NCI-H524 (cell line): ENCODE measurements around the gene STARD5.

ENCODE experiments used
- DNase-seq, 2 experiments: peaks; one replicate each; lab custom pipeline; 2025; lab: John Stamatoyannopoulos, UW

The STARD5 gene

DNA sequence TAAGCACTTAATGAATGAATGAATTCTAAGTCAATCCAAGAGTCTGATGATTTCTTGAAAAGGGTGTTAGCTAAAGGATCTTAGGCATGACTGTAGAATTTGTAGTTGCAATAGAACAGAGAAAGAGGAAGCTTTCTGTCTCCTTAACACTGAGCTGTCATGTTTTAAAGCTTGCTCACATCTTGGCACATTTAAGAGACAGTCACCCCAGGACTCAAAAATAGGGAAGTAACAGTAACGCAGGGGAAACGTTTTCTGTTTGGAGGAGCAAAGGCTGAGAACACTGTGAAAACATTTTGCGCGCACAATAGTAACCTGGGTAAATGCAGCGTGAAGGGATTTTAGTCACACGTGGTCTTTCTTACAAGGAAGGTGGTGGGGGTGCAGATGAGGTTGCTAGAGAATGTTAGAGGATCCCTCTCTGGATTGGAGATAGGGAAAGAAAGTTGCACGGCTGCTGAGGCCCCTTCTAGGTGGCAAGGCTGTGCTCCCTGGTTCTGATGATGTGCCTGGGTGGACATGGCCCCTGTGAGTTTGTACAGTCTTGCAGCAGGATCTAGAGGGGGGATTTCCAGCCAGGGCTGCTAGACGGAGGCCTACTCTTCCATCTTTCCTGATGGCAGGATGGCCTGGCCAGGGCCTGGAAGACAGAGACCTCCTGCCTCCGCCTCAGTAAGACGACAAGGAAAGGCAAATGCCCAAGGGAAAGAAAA lies 12.0 kb downstream of the STARD5 start:
- DNase-seq, result no peak

DNA sequence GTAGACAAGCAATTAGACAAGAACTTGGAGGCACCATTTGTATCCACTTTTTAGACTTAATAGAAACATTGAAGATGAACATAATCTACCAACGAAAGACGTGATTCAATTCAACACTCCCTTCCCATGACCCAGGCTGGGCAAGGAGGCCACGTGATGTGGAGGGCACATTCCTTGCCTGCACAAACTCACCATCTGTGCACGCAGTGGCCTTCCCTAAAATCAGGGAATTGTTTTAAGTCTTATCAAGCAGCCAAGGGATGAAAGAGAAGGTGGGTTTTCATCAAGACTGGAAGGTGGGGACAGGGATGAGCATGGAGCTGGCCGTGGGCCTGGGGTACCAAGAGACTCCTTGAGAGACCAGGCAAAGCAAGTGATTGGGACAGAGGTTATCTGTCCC lies 13.5 kb downstream of the STARD5 start:
- no peak for DNase-seq

DNA sequence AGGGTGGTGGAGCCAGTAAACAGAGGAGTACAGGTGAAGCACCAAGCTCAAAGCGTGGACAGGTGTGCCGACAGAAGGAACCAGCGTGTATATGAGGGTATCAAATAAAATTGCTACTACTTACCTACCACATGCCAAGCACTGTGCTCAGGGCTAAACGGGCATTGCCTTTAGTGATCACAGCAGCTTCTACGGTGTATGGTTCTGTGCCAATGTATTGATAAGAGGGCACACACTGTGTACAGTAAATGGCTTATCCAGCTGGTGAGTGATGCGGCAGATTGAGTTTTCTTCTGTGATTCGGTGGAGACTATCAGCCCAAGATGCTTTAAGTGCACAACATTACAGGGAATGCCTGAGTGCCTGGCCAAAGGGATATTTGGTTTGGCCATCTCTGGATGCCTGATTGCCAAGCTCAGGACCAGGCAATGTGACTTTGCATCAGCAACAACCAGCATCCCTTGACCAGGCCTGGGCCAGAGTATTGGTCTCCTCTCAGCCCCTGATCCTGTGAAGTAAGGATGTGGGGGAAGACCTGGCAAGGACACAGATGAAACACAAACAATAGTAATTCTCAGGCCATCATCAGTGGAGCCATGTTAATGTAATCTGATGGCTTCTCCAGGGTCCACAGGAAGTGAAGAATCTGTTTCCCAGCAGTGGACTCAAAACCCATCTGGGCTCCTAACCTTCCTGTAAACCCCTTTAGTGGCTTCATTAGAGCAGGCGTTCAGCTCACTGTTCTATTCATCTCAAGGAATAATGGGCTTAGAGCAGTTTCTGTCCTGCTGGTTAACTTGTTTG lies 14.1 kb downstream of the STARD5 start:
- DNase-seq, result no peak

DNA sequence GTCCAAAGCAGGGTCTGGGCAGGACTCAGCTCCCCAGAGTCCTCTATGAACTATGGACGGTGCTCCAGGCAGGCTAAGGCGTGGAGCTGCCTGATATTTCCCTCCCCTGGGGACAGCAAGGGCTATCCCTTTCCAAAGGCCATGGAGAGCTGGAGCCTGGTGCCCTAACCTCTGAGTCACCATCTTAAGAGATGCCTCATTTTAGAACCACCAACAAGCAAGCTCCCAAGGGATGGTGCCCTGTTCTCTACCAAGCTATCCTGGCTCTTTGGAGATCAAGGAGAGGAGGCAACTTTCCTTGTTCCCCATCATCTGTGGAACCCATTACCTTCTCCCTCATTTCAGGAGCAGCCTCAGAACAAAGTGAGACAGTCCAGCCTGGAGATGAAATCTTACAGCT lies 15.7 kb downstream of the STARD5 start:
- DNase-seq, result no peak

DNA sequence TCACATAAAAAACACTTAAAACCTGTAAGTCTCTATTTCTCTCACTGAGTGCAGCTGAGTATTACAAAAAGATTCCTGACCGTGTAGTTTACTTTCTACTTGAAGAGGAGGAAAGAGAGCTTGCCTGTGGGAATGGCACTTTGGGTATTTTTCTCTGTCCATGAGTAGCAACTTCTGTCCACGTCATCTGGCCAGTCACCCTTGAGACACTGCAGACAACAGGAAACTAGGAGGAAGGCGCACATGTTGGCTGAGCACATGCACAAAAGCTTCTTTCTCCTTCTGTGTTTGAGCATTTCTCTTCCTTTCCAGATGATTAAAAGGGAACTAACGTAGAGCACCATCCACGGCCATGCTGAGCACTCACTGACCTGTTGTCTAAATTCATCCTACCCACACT lies 19.7 kb downstream of the STARD5 start:
- no peak for DNase-seq

DNA sequence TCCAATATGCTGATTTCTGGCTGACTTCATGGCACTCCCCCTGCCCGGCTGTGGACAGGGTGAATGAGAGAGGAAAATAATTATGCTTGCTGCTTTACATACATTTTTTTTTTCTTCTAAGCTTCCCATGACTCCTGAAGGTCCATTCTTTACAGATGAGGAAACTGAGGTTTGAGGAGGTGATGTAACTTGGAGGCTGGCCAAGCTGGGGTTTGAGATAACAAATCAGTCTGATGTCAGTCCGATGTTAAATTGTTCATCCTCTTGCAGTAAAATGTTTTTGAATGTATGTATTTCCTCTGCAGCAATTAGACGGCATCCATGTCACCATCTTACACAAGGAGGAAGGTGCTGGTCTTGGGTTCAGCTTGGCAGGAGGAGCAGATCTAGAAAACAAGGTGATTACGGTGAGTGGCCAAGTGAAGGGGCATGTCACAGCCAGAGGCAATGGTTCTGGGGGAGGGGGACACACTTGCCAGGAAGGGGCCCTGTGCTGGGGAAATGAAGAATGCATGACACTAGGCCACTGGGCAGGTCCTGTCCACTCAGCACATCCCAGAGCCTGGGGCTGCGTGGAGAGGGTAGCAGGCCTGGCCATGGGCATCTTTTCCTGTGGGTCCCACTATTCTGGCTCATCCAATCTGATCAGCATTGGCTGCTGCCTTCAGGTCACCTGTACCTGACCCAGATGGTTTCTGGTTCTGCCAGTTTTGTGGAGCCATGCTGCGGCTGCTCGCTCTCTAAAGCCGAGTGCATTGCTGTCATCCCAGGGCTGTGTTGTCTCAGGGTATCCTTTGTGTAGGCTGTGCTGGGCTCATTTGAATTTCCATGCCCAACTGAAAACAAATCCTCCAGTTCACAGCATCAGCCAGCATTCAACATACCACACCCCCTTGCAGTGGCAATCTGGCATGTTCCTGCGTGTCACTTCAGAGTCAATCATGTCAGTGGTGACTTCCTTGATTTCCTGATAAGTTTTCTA lies 20.4 kb downstream of the STARD5 start:
- no peak for DNase-seq

DNA sequence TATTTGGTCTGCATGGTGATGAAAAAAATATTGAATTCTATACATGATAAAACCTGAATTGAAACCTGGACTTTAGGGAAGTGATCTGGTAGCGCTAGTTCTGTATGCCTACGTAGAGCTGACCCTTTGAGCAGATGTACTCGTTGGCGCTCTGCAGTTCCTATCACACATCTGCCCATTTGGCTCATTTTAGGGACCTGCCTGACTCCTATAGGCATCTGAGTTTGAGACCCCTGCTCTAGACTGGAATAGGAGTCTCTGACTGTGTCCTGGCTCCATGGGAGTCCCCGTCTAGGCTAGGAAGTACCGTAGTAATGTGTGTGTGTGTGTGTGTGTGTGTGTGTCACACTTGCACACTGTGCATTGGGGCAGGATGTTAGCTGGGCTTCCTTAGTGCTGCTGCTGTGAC lies 21.2 kb downstream of the STARD5 start:
- no peak for DNase-seq

DNA sequence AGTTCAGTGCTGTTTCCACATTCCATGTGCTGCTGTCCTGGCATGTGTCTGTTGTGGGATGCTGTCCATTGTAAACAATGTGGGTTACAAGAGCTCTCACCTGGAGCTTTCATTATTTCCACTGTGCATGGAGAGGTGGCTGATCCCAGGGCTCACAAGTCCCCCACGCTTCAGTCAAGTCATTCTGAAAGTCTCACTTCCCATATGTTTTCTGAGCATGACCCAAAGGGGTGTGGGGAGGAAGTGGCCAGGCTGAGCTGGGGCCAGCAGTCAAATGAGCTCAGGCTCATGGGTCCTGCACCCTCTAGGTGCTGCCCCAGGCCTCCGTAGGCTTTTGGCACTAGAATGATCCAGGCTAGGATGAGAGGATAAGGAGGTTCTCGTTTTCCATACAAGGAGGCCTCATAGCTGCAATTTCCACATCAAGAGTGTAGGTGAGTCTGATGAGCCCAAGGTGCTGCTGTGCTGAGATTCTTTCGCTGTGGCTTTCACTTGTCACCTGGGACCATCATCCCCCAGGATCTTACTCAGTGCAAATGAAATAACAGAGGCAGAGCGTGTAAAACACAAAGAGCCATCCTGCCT lies 22.0 kb downstream of the STARD5 start:
- no peak for DNase-seq

DNA sequence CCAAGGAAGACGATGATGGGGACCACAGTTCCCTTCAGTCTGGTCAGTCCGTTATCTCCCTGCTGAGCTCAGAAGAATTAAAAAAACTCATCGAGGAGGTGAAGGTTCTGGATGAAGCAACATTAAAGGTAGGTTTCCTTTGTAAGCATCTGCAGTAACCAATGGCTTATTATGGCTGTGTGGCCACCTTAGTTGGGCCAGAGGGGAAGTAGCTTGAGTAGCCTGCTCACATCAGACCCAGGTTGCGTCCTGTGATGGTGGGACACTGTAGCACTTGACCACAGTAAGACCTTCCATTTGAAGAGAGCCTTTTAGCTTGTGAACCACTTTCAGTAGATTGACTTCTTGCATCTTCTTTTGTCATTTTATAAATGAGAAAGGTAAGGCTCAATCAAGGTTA lies 22.6 kb downstream of the STARD5 start:
- DNase-seq, result no peak

DNA sequence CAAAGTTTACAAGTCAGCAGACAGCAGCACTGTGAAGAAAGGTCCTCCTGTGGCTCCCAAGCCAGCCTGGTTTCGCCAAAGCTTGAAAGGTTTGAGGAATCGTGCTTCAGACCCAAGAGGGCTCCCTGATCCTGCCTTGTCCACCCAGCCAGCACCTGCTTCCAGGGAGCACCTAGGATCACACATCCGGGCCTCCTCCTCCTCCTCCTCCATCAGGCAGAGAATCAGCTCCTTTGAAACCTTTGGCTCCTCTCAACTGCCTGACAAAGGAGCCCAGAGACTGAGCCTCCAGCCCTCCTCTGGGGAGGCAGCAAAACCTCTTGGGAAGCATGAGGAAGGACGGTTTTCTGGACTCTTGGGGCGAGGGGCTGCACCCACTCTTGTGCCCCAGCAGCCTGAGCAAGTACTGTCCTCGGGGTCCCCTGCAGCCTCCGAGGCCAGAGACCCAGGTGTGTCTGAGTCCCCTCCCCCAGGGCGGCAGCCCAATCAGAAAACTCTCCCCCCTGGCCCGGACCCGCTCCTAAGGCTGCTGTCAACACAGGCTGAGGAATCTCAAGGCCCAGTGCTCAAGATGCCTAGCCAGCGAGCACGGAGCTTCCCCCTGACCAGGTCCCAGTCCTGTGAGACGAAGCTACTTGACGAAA lies 24.2 kb downstream of the STARD5 start:
- DNase-seq, result no peak

DNA sequence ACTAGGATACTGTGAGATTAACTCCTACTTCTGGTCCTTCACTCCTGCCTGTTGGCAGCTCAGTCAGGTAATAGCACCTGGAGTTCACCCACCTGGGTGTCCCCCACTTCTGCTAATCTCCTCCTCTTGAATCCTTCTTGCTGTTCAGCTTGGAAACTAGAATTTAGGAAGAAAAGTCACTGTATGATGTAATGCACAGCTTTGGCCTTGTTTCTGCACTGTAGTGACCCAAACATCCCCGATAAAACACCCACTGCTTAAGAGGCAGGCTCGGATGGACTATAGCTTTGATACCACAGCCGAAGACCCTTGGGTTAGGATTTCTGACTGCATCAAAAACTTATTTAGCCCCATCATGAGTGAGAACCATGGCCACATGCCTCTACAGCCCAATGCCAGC lies 24.8 kb downstream of the STARD5 start:
- no peak for DNase-seq

DNA sequence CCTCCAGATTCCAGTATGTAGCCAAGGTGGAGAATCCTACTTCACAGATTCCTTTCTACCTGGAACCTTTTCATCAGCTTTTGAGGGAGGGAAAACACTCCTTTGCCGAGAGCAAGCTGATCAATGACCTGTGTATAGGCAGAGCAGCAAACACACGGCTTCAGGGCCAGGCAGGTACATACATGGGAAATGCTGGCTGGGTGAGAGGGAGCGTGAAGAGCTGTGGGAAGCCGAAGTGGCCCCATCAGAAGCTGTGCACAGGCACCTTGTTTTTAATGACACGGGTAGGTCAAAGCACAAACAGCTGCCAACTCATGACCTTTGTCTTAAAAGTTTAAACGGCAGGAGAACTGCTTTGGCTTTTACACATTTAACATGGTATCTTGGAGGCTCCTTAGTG lies 25.3 kb downstream of the STARD5 start:
- DNase-seq, result no peak

DNA sequence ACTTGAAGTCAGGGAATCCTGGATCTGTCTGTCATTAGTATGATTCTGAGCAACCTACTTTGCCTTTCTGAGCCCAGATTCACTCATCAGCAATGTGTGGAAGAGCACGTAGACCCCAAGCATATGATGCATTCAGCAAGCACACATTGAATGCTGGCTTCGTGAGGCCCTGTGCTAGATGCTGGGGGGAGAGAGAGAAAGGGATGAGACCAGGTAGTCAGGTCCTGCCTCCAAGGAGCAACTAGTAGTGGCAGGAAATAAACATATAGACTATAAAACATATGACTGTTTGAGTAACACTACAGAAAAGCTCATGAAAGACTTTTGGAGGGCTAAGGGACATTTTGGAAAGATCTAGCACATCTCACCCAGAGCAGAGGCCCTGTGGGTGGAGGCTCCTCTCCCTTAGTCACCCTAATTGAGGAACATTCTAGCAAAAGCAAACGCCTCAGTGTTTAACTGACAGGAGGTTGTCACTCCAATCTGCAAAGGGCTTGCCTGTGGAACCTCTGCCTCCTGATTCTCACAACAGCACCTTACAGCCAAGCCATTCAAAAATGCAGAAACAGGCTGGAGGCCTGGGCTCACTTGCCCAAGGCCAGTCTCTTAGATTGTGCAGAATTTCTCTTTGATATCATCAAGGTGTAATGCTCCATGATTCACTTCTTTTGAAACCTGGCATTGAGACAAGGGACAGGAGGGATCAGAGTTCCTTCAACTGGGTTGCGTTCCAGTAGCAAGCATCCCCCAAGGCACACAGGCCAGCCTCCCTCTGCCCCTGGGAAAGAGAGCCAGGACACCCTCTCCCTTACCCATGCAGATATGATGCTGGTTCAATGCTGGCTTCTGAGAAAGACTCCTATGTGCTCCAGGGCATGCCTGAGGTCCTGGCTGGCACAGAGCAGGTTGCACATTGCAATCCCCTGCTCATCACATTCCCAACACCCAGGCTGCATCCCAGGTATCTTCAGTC lies 26.1 kb downstream of the STARD5 start:
- no peak for DNase-seq

DNA sequence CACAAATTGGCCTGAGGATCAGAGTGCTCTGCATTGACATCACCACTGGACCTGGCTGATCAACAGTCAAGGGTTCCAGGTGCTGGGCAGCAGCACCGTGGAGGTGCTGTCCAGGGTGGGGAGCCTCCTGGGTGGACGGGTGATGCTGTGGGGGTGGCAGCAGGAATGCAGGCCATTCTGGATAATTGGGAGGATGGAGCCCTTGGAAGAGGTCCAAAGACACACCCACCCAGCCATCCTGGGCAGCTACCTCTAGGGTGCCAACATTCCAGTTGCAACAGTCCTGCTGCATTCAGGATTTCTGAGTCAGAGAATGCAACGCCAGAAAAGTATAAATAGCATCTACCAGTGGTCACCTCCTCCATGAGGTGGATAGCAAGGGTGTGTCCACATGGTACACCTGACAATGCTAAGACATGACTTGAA lies 26.8 kb downstream of the STARD5 start:
- DNase-seq, result no peak

DNA sequence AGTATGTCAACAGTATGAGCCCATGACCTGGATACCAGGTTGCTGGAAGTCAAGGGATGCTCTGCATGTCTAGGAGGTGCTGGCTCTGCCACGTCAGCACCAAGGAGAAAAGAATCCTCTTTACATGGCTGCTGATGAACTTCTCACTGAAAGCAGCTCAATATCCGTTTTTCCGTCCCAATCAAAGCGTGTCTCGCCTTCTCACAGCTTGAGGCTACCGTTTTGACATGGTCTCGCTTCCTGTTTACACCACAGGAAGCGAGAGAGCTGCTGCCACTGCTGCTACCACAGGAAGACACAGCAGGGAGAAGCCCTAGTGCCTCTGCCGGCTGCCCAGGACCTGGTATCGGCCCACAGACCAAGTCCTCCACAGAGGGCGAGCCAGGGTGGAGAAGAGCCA lies 27.3 kb downstream of the STARD5 start:
- DNase-seq, result no peak

DNA sequence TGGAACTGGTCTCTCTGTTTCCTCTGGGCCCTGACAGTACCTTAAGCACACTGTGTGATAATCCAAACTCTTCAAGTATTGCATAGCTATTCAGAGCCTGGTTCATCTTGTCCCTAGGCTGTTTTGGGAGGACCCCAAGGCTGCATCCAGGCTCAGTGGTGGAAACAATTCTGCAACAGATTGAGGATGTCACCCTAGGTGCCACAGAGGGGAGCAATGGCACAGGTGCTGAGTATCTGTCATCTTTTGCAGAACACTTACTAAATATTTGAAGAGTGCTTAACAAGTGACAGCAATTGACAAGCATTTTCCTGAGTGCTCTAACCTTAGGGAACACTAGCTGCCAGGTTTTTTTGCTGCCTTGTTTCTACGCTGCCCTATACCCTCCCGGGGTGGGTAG lies 27.8 kb downstream of the STARD5 start:
- no peak for DNase-seq

DNA sequence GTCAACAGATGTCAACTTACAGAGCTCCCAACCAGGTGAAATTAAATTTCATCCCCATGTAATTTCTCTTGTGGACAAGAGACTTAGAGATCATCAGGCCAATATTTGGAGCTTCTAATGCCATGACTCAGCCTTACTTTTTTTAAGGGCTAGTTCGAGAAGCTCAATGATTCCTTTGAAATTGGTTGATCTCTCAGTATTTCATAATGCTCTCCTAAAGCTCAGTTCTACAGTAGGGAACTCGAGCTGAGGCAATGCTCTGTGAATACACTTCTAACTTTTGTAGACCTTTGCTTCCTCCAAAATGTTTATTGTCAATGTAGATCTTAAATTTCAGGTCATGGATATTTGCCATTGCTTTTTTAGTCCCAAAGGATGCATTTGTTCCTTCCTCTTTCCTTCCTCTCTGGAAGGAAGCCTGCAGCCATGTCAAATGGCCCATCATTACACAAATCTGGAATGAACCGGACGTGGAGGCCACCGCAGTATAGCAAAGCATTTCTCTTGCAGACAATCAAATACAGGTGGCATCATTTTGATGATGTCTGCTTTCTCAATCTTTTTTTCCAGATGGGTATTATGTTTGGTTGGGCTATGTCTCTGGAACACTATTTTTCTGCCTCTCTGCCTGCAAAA lies 28.3 kb downstream of the STARD5 start:
- no peak for DNase-seq

DNA sequence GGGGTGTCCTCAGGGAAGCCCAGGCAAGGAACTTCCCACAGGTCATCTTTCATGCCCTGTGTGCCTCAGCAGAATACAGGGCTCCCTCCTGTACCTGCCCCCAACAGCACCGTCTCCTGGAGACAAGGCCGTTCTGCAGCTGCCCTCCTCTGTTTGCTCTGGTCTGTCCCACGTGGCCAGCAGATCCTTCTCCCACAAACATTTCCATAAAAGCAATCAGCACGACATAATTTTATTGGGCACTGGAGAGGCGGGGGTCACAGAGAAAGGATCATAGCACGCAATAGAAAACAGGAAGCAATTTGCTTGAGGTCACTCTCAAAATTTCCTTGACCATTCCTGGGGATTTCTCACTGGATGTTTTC lies 29.4 kb downstream of the STARD5 start:
- no peak for DNase-seq

DNA sequence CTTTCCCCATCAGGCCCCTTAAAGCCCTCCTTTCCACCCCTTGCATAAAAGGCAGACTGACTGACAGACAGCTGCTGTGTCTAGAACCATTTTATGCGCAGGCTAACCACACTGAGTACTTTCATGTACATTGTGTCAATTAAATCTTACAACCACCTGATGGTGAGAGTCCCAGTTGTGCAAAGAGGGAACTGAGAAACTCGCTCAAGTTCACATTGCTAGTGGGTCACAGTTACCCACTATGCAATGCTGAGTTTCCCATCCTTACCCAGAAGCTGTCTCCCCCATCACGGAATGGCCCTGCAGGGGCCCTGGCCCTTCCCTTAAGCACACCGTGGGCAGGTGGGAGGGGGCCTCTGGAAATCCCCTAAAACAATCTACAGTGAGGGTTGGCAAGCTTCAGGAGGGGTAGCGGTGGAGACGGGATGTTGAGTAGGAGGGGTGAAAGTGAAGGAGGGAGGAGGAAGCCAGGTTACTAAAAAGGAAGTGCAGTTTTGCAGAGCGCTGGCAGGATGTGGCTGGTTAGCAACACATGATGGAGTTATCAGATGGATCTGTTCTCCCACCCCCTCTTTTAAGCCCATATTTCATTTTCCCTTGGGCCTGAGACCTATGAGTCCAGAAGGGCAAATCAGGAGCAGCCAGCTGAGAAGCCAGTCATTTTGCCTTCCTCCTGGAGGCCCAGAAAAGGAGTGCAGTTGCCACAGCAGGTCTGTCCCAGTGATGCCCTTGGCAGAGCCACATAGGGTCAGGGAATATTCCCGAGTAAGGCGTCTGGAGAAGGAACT lies 30.0 kb downstream of the STARD5 start:
- DNase-seq, result no peak
